WTC11 (cell line): Measurements from ENCODE around the gene CYP2B6.
"Not testable (repeated sequence)": the region's sequence is repeated elsewhere in the genome, so short reads cannot be mapped to it uniquely, and the experiment has no call there.

ENCODE experiments used
- ATF3 ChIP-seq: sonication (generic); formaldehyde crosslinking; conservative IDR thresholded peaks from 2 replicates; pipeline ENCODE4 v1.8.1; 2022; ENCODE audit warnings: mild to moderate bottlenecking, missing genetic modification reagents
- CTCF ChIP-seq: fragments of 200-600 bp; IDR thresholded peaks from 2 replicates; pipeline ENCODE4 v1.8.0; 2022; ENCODE audit warnings: antibody characterized with exemption
- EMX1 ChIP-seq: fragments of 250-450 bp; sonication (Bioruptor Pico); IDR thresholded peaks from 2 replicates; pipeline ENCODE4 v1.8.0; 2021; ENCODE audit warnings: mild to moderate bottlenecking
- HMGXB4 ChIP-seq: sonication (generic); formaldehyde crosslinking; IDR thresholded peaks from 2 replicates; pipeline ENCODE4 v1.8.1; 2023; ENCODE audit warnings: mild to moderate bottlenecking, moderate library complexity, missing genetic modification reagents
- NFYB ChIP-seq: sonication (generic); formaldehyde crosslinking; conservative IDR thresholded peaks from 2 replicates; pipeline ENCODE4 v1.8.0; 2022; ENCODE audit warnings: low read depth, missing genetic modification reagents
- TCF7 ChIP-seq: sonication (generic); formaldehyde crosslinking; IDR thresholded peaks from 2 replicates; pipeline ENCODE4 v1.8.0; 2022; ENCODE audit warnings: mild to moderate bottlenecking, low read depth, missing genetic modification reagents, moderate library complexity
- ZNF512 ChIP-seq: sonication (generic); formaldehyde crosslinking; IDR thresholded peaks from 2 replicates; pipeline ENCODE4 v1.8.1; 2022; ENCODE audit warnings: missing genetic modification reagents, borderline replicate concordance

- not testable (repeated sequence) for TF ChIP-seq CTCF; ZNF512 (CRISPR knock-in tag); HMGXB4 (CRISPR knock-in tag); ATF3 (CRISPR knock-in tag); EMX1; TCF7 (CRISPR knock-in tag); NFYB
Measured at GRCh38 chr19:41003656-41004055, 12.6 kb downstream of the CYP2B6 start.
